DOHH2 (cell line): ENCODE data around the gene CIB4.

Source experiments
- H3F3A ChIP-seq: fragments of 200-600 bp; sonication (generic), shearing (Covaris generic); 2 replicates; pipeline ENCODE4 v1.6.0; 2016; ENCODE audit warnings: antibody characterized with exemption, mild to moderate bottlenecking; ENCODE audit not compliant: control insufficient read depth, insufficient read depth
- H3K27ac ChIP-seq: fragments of 200-600 bp; sonication (generic); 2 replicates; pipeline ENCODE4 v1.5.1; 2014; ENCODE audit warnings: low read depth, mild to moderate bottlenecking, low read length, moderate library complexity
- H3K27me3 ChIP-seq: fragments of 200-600 bp; sonication (generic); 2 replicates; pipeline ENCODE4 v1.6.1; 2014; ENCODE audit warnings: mild to moderate bottlenecking, low read length, mixed read lengths; ENCODE audit not compliant: control insufficient read depth
- H3K36me3 ChIP-seq: fragments of 200-600 bp; sonication (generic); 2 replicates; pipeline ENCODE4 v1.6.1; 2014; ENCODE audit warnings: mild to moderate bottlenecking, low read length, moderate library complexity, mixed read lengths; ENCODE audit not compliant: control insufficient read depth
- H3K4me1 ChIP-seq: fragments of 200-600 bp; sonication (generic); 2 replicates; pipeline ENCODE4 v1.6.1; 2014; ENCODE audit warnings: mild to moderate bottlenecking, low read length, mixed read lengths; ENCODE audit not compliant: control insufficient read depth
- H3K4me2 ChIP-seq: fragments of 200-600 bp; sonication (generic); 2 replicates; pipeline ENCODE4 v1.6.0; 2014; ENCODE audit warnings: mild to moderate bottlenecking, low read length, moderate library complexity
- H3K4me3 ChIP-seq: fragments of 200-600 bp; sonication (generic); 2 replicates; pipeline ENCODE4 v1.5.1; 2014; ENCODE audit warnings: mild to moderate bottlenecking, low read length, mixed read lengths
- H3K79me2 ChIP-seq: fragments of 200-600 bp; sonication (generic); 2 replicates; pipeline ENCODE4 v1.6.1; 2014; ENCODE audit warnings: mild to moderate bottlenecking, low read length, mixed read lengths; ENCODE audit not compliant: control insufficient read depth
- H3K9me2 ChIP-seq: fragments of 200-600 bp; sonication (generic); replicated peaks from 2 replicates; pipeline ENCODE4 v1.6.1; 2014; ENCODE audit warnings: mild to moderate bottlenecking, low read length, mixed read lengths; ENCODE audit not compliant: control insufficient read depth
- H3K9me3 ChIP-seq: fragments of 200-600 bp; sonication (generic); 2 replicates; pipeline ENCODE4 v1.6.1; 2014; ENCODE audit warnings: antibody characterized with exemption, low read length, mixed read lengths; ENCODE audit not compliant: control insufficient read depth, insufficient read depth
- H4K20me1 ChIP-seq: fragments of 200-600 bp; sonication (generic); 2 replicates; pipeline ENCODE4 v1.6.0; 2014; ENCODE audit warnings: low read depth, mild to moderate bottlenecking, antibody characterized with exemption, low read length, moderate library complexity; ENCODE audit not compliant: control insufficient read depth, insufficient read depth
- EZH2phosphoT487 ChIP-seq: fragments of 200-600 bp; sonication (generic); IDR thresholded peaks from 2 replicates; pipeline ENCODE4 v1.6.1; 2017; ENCODE audit warnings: borderline replicate concordance, mild to moderate bottlenecking, antibody characterized with exemption, low read length, moderate library complexity, mixed read lengths
- TF ChIP-seq, protein P1 (sequence below): fragments of 200-600 bp; sonication (generic); IDR thresholded peaks from one replicate; pipeline ENCODE4 v1.5.1; 2014; ENCODE audit warnings: antibody characterized with exemption, mild to moderate bottlenecking, low read depth, low read length; ENCODE audit not compliant: poor library complexity, severe bottlenecking

Gene CIB4

DNA sequence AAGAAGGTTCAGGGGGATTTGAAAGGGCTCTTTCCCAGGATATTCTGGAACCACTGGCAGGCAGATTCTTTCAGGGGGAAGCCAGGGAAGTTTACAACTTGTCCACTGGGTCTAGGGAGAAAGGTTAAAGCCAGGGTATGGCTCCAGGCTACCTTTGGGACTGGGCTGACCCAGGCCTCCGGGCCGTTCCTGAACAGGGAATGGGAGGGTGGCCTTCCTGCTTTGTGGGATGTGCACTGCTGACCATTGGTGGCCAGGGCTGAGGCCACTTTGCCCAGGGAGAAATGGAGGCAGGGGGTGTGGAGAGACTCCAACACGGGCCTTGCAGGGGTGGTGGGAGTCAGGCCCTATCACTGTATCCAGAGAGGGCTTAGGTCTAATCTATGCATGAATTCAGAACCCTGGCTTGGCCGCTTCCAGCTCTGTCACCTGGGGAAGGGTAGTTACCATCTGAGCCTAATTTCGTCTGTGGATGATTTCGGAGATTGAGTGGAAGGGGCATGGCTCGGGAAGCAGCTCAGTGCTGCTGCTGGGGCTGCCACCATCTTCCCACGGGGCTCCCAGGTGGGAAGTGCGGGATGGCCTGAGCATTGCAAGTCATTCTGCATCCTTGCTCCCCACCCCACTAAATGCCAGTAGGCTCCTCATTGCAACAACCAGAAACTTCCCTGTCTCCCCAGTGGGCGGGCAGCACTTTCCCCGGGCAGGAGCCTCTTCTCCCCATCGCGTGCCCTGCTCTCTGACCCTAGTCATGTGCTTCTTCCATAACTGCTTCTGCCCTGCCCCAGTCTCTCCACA is 106.1 kb downstream of the CIB4 start:
- H3K79me2 ChIP-seq: no peaks in the 10 kb centered on the region
- TF ChIP-seq, protein P1, sequence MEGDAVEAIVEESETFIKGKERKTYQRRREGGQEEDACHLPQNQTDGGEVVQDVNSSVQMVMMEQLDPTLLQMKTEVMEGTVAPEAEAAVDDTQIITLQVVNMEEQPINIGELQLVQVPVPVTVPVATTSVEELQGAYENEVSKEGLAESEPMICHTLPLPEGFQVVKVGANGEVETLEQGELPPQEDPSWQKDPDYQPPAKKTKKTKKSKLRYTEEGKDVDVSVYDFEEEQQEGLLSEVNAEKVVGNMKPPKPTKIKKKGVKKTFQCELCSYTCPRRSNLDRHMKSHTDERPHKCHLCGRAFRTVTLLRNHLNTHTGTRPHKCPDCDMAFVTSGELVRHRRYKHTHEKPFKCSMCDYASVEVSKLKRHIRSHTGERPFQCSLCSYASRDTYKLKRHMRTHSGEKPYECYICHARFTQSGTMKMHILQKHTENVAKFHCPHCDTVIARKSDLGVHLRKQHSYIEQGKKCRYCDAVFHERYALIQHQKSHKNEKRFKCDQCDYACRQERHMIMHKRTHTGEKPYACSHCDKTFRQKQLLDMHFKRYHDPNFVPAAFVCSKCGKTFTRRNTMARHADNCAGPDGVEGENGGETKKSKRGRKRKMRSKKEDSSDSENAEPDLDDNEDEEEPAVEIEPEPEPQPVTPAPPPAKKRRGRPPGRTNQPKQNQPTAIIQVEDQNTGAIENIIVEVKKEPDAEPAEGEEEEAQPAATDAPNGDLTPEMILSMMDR: no peak
- TF ChIP-seq EZH2phosphoT487: no peak
- no peaks in the 10 kb centered on the region for H3K36me3 ChIP-seq
- H3K9me2 ChIP-seq: no peaks in the 10 kb centered on the region
- H3K27ac ChIP-seq: no peak overlapping the region
- H3K9me3 ChIP-seq: no peaks in the 10 kb centered on the region
- no peaks in the 10 kb centered on the region for H3K4me1 ChIP-seq
- no peaks in the 10 kb centered on the region for H4K20me1 ChIP-seq
- H3K27me3 ChIP-seq: no peaks in the 10 kb centered on the region
- no peaks in the 10 kb centered on the region for H3F3A ChIP-seq
- H3K4me2 ChIP-seq: no peak overlapping the region
- no peak overlapping the region for H3K4me3 ChIP-seq

- H3K27me3 ChIP-seq: no peaks in the 10 kb centered on the region
- H3K4me1 ChIP-seq: no peaks in the 10 kb centered on the region
- no peaks in the 10 kb centered on the region for H3K9me3 ChIP-seq
Measured at GRCh38 chr2:26534098-26534864, 106.9 kb downstream of the CIB4 start.

DNA sequence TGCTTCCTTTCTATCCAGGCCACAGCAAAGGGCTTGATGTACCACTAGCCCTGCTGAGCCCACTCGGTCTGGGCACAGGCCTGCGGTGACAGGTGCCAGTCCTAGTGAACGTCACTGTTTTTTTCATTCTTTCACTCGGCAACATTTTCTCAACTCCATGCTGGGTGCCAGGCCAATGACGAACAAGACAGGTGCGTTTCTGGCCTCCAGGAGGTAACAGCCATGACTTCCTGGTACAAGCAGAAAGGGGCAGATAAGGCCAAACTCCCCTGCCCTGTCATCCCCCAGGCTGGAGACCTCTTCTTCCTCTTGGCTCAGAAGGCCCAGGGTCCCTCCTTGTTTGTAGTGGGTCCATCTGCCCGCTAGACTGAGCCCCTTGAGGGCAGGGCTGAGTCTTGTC is 107.5 kb downstream of the CIB4 start:
- Histone ChIP-seq H3K9me3 (no peaks in the 10 kb centered on the region), H3K9me2 (no peaks in the 10 kb centered on the region), H3F3A (no peaks in the 10 kb centered on the region), H3K4me1 (no peaks in the 10 kb centered on the region), H3K4me2 (no peak overlapping the region), H3K36me3 (no peaks in the 10 kb centered on the region), H3K79me2 (no peaks in the 10 kb centered on the region), H3K4me3 (no peak overlapping the region), H3K27ac (no peak overlapping the region), H4K20me1 (no peaks in the 10 kb centered on the region), H3K27me3 (no peaks in the 10 kb centered on the region)
- TF ChIP-seq EZH2phosphoT487: no peak
- TF ChIP-seq, protein P1: no peak

More at GRCh38 chr2:26534098-26534864, 106.9 kb downstream of the CIB4 start:
- H3K36me3 ChIP-seq: no peaks in the 10 kb centered on the region
- no peak overlapping the region for H3K4me3 ChIP-seq
- no peak overlapping the region for H3K27ac ChIP-seq
- TF ChIP-seq, protein P1: no peak
- TF ChIP-seq EZH2phosphoT487: no peak
- no peak overlapping the region for H3K4me2 ChIP-seq
- no peaks in the 10 kb centered on the region for H3F3A ChIP-seq
- H3K9me2 ChIP-seq: no peaks in the 10 kb centered on the region
- no peaks in the 10 kb centered on the region for H3K79me2 ChIP-seq
- no peaks in the 10 kb centered on the region for H4K20me1 ChIP-seq
